CD8-positive, alpha-beta memory T cell (primary cell): Measurements from ENCODE around the gene CPXM2. TPM values are rescaled to one million over a fixed set of nuclear protein-coding genes. Genes with fewer than 3 reads are reported as not detected.

Experiments used
- CTCF ChIA-PET: fragments of 350-600 bp; sonication (Branson Sonifier 250); formaldehyde crosslinking; loops from one replicate; lab custom pipeline; 2021; ENCODE audit warnings: antibody characterized with exemption; lab: Charles Lee
- POLR2A ChIA-PET: fragments of 350-600 bp; sonication (Branson Sonifier 250); formaldehyde crosslinking; loops from one replicate; lab custom pipeline; 2021; ENCODE audit warnings: antibody characterized with exemption; lab: Charles Lee
- DNase-seq, 5 donors: peaks; one replicate each; pipeline versions ENCODE4 v3.0.0 to v3.0.0-alpha.2; 2020 to 2022; ENCODE audit warnings: mixed read lengths in 1 of 5
- H3K27ac ChIP-seq: one replicate; pipeline ENCODE4 v1.7.0; 2013; ENCODE audit warnings: low read depth, mild to moderate bottlenecking, low read length, moderate library complexity
- H3K27me3 ChIP-seq: 2 replicates; pipeline ENCODE4 v1.7.0; 2013; ENCODE audit warnings: low read length, mild to moderate bottlenecking; ENCODE audit not compliant: insufficient read depth, poor library complexity, severe bottlenecking
- H3K36me3 ChIP-seq: 2 replicates; pipeline ENCODE4 v1.7.0; 2013; ENCODE audit warnings: mild to moderate bottlenecking, low read length, moderate library complexity; ENCODE audit not compliant: insufficient read depth
- H3K4me1 ChIP-seq: 2 replicates; pipeline ENCODE4 v1.7.0; 2013; ENCODE audit warnings: mild to moderate bottlenecking, low read length, moderate library complexity; ENCODE audit not compliant: insufficient read depth
- H3K4me3 ChIP-seq: 2 replicates; pipeline ENCODE4 v1.7.0; 2013; ENCODE audit warnings: mild to moderate bottlenecking, low read length
- H3K9me3 ChIP-seq: 2 replicates; pipeline ENCODE4 v1.7.0; 2013; ENCODE audit warnings: mild to moderate bottlenecking, low read length
- H3K27ac Mint-ChIP-seq, 8 donors: one replicate each; pipeline ENCODE4 v1.8.0; 2020 to 2021; ENCODE audit warnings: mixed read lengths in 8 of 8, mild to moderate bottlenecking in 6 of 8, inconsistent platforms in 3 of 8, moderate library complexity in 3 of 8
- H3K27me3 Mint-ChIP-seq, 2 donors: one replicate each; pipeline ENCODE4 v1.8.0; 2020 to 2021; ENCODE audit warnings: mixed read lengths in 2 of 2, mild to moderate bottlenecking in 1 of 2, moderate library complexity in 1 of 2
- H3K36me3 Mint-ChIP-seq, 3 donors: one replicate each; pipeline ENCODE4 v1.8.0; 2020 to 2021; ENCODE audit warnings: mixed read lengths in 3 of 3, inconsistent platforms in 1 of 3, mild to moderate bottlenecking in 1 of 3
- H3K4me1 Mint-ChIP-seq, 3 donors: one replicate each; pipeline ENCODE4 v1.8.0; 2020 to 2021; ENCODE audit warnings: mixed read lengths in 3 of 3, inconsistent platforms in 1 of 3, mild to moderate bottlenecking in 1 of 3
- H3K4me3 Mint-ChIP-seq, 7 donors: one replicate each; pipeline ENCODE4 v1.8.0; 2020 to 2021; ENCODE audit warnings: mixed read lengths in 7 of 7, mild to moderate bottlenecking in 6 of 7, moderate library complexity in 4 of 7, inconsistent platforms in 2 of 7
- H3K9me3 Mint-ChIP-seq, 5 donors: one replicate each; pipeline ENCODE4 v1.8.0; 2020 to 2022; ENCODE audit warnings: mixed read lengths in 5 of 5, mild to moderate bottlenecking in 3 of 5, moderate library complexity in 2 of 5, inconsistent platforms in 1 of 5
- polyA plus RNA-seq: library from polyadenylated mRNA; unstranded; fragments of 300-500 nt; fragmentation: Illumina TruSeq; gene quantifications from one replicate; pipeline ENCODE4 v1.2.3, GENCODE V29; 2021
- total RNA-seq, 2 experiments: library from RNA; stranded (reverse); gene quantifications; one replicate each; pipeline ENCODE4 v1.2.3, GENCODE V29; 2021

Gene CPXM2
- total and polyA plus RNA-seq, 3 experiments from 2014 or later, result not detected

GRCh38 chr10:123808906-123809305 is 82.7 kb downstream of the CPXM2 start:
- no peak for DNase-seq
- peaks cover 19 to 23% of the 10 kb centered on the region in 2 donors for H3K27me3 Mint-ChIP-seq
- H3K4me1 ChIP-seq, result no peaks in the 10 kb centered on the region
- no peaks in the 10 kb centered on the region for H3K4me1 Mint-ChIP-seq
- no peaks in the 10 kb centered on the region for H3K9me3 ChIP-seq
- H3K4me3 Mint-ChIP-seq, result no peak overlapping the region
- H3K36me3 Mint-ChIP-seq, result no peaks in the 10 kb centered on the region
- ChIA-PET POLR2A (no interaction called here), CTCF (no interaction called here)
- no peaks in the 10 kb centered on the region for H3K36me3 ChIP-seq
- peaks cover 0 to 5% (median 0%) of the 10 kb centered on the region in 5 donors for H3K9me3 Mint-ChIP-seq
- H3K27me3 ChIP-seq, result no peaks in the 10 kb centered on the region
- H3K4me3 ChIP-seq, result no peak overlapping the region
- no peak overlapping the region for H3K27ac Mint-ChIP-seq
- no peak overlapping the region for H3K27ac ChIP-seq

DNA sequence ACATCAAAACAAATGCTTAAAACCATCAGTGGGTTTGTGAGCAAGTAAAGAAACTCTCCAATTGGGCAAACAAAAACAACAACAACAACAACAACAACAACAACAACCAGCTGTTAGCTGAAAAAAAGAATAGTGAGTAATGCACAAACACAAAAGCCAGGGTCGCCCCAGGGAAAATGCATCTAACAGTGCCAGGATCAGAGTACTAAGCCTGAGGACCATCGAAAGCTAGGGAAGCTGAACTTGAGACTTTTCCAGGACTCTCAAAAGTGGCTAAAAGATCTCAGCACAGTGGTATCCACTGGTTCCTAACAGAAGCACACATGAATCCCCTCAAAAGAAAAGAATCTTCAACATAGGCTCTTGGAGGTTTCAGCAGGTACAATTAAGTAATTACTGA is 83.3 kb downstream of the CPXM2 start:
- no peak overlapping the region for H3K27ac ChIP-seq
- Mint-ChIP-seq H3K36me3 (no peaks in the 10 kb centered on the region), H3K4me3 (no peak overlapping the region), H3K4me1 (no peaks in the 10 kb centered on the region), H3K27ac (no peak overlapping the region), H3K9me3 (peaks cover 0 to 5% (median 0%) of the 10 kb centered on the region in 5 donors), H3K27me3 (peaks cover 19 to 23% of the 10 kb centered on the region in 2 donors)
- H3K4me3 ChIP-seq, result no peak overlapping the region
- no peak for DNase-seq
- no peaks in the 10 kb centered on the region for H3K27me3 ChIP-seq
- H3K9me3 ChIP-seq, result no peaks in the 10 kb centered on the region
- ChIA-PET CTCF (no interaction called here), POLR2A (no interaction called here)
- H3K4me1 ChIP-seq, result no peaks in the 10 kb centered on the region
- no peaks in the 10 kb centered on the region for H3K36me3 ChIP-seq

DNA sequence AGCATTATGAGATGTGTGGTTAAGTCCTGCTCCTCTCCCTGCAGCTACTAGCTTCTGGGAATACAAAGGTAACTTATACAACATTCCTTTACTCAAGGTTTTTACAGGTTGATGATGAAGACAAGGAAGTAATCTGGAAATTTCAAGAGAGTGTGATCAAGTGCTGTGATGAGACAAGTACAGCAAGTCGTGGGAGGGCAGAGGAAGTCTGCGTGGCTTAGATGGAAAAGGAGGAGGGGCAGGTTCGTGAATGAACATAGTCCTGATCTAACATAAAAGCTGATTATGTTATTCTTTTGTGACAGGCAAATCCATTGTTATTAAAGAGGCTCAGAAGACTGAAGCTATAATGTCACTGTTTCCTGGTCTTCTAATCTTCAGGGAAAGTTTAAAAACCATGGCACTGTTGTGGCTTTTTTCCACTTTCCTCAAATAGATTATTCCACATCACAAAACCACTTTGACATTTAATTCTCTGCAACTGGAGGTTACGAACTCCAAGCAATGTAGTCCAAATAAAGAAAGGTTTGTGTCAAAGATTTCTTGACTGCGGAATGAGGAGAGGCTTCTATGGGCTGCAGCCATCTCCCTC is 84.1 kb downstream of the CPXM2 start:
- H3K27me3 ChIP-seq, result no peaks in the 10 kb centered on the region
- H3K27me3 Mint-ChIP-seq, result peaks cover 19 to 23% of the 10 kb centered on the region in 2 donors
- no peaks in the 10 kb centered on the region for H3K4me1 ChIP-seq
- H3K36me3 Mint-ChIP-seq, result no peaks in the 10 kb centered on the region
- H3K4me3 Mint-ChIP-seq, result no peak overlapping the region
- POLR2A ChIA-PET, result interaction anchor here (0.7 kb wide), 1 partner anchor 1622 kb away, joined by 3 read pairs; no protein-coding TSS in a partner anchor
- no peak overlapping the region for H3K27ac Mint-ChIP-seq
- no peaks in the 10 kb centered on the region for H3K36me3 ChIP-seq
- CTCF ChIA-PET, result no interaction called here
- H3K4me1 Mint-ChIP-seq, result no peaks in the 10 kb centered on the region
- no peaks in the 10 kb centered on the region for H3K9me3 ChIP-seq
- DNase-seq, result no peak
- peaks cover 0 to 5% (median 0%) of the 10 kb centered on the region in 5 donors for H3K9me3 Mint-ChIP-seq
- H3K27ac ChIP-seq, result no peak overlapping the region
- H3K4me3 ChIP-seq, result no peak overlapping the region

DNA sequence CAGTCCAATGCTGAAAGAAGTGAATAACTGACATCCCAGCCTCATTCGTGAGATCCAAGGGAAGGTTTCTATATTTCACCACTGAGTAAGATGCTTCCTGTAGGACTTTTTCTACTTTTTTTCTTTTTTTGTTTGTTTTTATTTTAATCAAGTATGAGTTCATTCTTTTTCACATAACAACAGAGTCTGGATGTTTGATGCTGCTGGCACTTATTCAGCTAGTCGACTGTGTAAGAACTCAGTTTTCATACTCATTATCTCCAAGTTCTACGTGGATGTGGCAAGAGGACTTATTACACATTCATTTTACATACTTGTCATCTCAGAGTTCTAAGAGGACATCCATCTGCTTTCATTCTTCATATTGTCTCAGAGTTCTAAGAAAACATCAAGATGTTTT is 86.9 kb downstream of the CPXM2 start:
- ChIA-PET POLR2A (no interaction called here), CTCF (no interaction called here)
- no peak overlapping the region for H3K4me3 Mint-ChIP-seq
- Histone ChIP-seq H3K9me3 (no peaks in the 10 kb centered on the region), H3K27me3 (no peaks in the 10 kb centered on the region), H3K4me3 (no peak overlapping the region), H3K36me3 (no peaks in the 10 kb centered on the region), H3K27ac (no peak overlapping the region), H3K4me1 (no peaks in the 10 kb centered on the region)
- H3K4me1 Mint-ChIP-seq, result peaks cover 0 to 4% (median 0%) of the 10 kb centered on the region in 3 donors
- H3K9me3 Mint-ChIP-seq, result peaks cover 0 to 6% (median 0%) of the 10 kb centered on the region in 5 donors
- H3K27me3 Mint-ChIP-seq, result peaks cover 21 to 23% of the 10 kb centered on the region in 2 donors
- DNase-seq, result no peak
- no peak overlapping the region for H3K27ac Mint-ChIP-seq
- H3K36me3 Mint-ChIP-seq, result peaks cover 0 to 5% (median 0%) of the 10 kb centered on the region in 3 donors

GRCh38 chr10:123800821-123801220 is 90.8 kb downstream of the CPXM2 start:
- no peak for DNase-seq
- Histone ChIP-seq H3K27me3 (no peaks in the 10 kb centered on the region), H3K36me3 (no peaks in the 10 kb centered on the region), H3K9me3 (no peaks in the 10 kb centered on the region), H3K4me1 (no peaks in the 10 kb centered on the region), H3K27ac (no peak overlapping the region), H3K4me3 (no peak overlapping the region)
- Mint-ChIP-seq H3K36me3 (peaks cover 0 to 5% (median 0%) of the 10 kb centered on the region in 3 donors), H3K27ac (no peak overlapping the region), H3K9me3 (peaks cover 0 to 4% (median 0%) of the 10 kb centered on the region in 5 donors), H3K4me1 (peaks cover 0 to 4% (median 0%) of the 10 kb centered on the region in 3 donors), H3K27me3 (peaks cover 6 to 9% of the 10 kb centered on the region in 2 donors), H3K4me3 (no peak overlapping the region)
- POLR2A ChIA-PET, result no interaction called here
- CTCF ChIA-PET, result no interaction called here

GRCh38 chr10:123800289-123800688 is 91.3 kb downstream of the CPXM2 start:
- Mint-ChIP-seq H3K27me3 (peaks cover 4 to 8% of the 10 kb centered on the region in 2 donors), H3K4me1 (peaks cover 0 to 4% (median 0%) of the 10 kb centered on the region in 3 donors)

DNA sequence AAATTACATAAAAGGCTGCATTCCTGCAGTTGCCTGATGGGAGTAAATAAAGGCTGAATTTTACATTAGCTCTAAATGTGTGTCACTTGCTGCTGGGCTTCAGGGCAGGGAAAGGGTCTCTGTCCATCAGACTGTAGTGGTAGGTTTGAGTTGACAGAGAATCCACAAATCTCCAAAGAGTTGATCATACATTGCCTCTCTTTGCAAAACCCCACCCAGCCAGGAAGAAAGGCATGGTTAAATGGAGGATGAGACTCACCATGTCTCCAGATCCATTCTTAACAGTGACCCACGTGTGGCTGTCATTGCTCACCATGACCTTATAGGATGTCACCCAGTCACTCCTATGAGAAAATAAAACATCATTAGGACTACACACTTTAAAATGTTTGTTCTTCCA is 92.8 kb downstream of the CPXM2 start:
- H3K9me3 ChIP-seq, result no peaks in the 10 kb centered on the region
- no peaks in the 10 kb centered on the region for H3K4me1 ChIP-seq
- H3K36me3 ChIP-seq, result no peaks in the 10 kb centered on the region
- Mint-ChIP-seq H3K27ac (no peak overlapping the region), H3K9me3 (peaks cover 0 to 2% (median 0%) of the 10 kb centered on the region in 5 donors), H3K4me1 (peaks cover 0 to 4% (median 0%) of the 10 kb centered on the region in 3 donors), H3K27me3 (peaks cover 0 to 2% of the 10 kb centered on the region in 2 donors), H3K4me3 (no peak overlapping the region), H3K36me3 (peaks cover 0 to 5% (median 0%) of the 10 kb centered on the region in 3 donors)
- DNase-seq, result no peak
- H3K27ac ChIP-seq, result no peak overlapping the region
- CTCF ChIA-PET, result no interaction called here
- H3K27me3 ChIP-seq, result no peaks in the 10 kb centered on the region
- no peak overlapping the region for H3K4me3 ChIP-seq
- POLR2A ChIA-PET, result no interaction called here

More at GRCh38 chr10:123800289-123800688, 91.3 kb downstream of the CPXM2 start:
- Mint-ChIP-seq H3K9me3 (peaks cover 0 to 3% (median 0%) of the 10 kb centered on the region in 5 donors), H3K27ac (no peak overlapping the region), H3K36me3 (peaks cover 0 to 5% (median 0%) of the 10 kb centered on the region in 3 donors), H3K4me3 (no peak overlapping the region)
- ChIA-PET POLR2A (no interaction called here), CTCF (no interaction called here)
- Histone ChIP-seq H3K36me3 (no peaks in the 10 kb centered on the region), H3K4me3 (no peak overlapping the region), H3K27me3 (no peaks in the 10 kb centered on the region), H3K9me3 (no peaks in the 10 kb centered on the region), H3K4me1 (no peaks in the 10 kb centered on the region), H3K27ac (no peak overlapping the region)
- no peak for DNase-seq

GRCh38 chr10:123797813-123798212 is 93.8 kb downstream of the CPXM2 start:
- no peak for DNase-seq
- CTCF ChIA-PET, result no interaction called here

More at GRCh38 chr10:123797813-123798212, 93.8 kb downstream of the CPXM2 start:
- POLR2A ChIA-PET, result no interaction called here
- H3K27me3 ChIP-seq, result no peaks in the 10 kb centered on the region
- Mint-ChIP-seq H3K4me1 (peaks cover 0 to 4% (median 0%) of the 10 kb centered on the region in 3 donors), H3K27ac (no peak overlapping the region), H3K27me3 (peaks cover 0 to 2% of the 10 kb centered on the region in 2 donors), H3K36me3 (peaks cover 0 to 5% (median 0%) of the 10 kb centered on the region in 3 donors), H3K4me3 (no peak overlapping the region), H3K9me3 (peaks cover 0 to 2% (median 0%) of the 10 kb centered on the region in 5 donors)
- no peaks in the 10 kb centered on the region for H3K4me1 ChIP-seq
- no peaks in the 10 kb centered on the region for H3K36me3 ChIP-seq
- H3K27ac ChIP-seq, result no peak overlapping the region
- H3K4me3 ChIP-seq, result no peak overlapping the region
- no peaks in the 10 kb centered on the region for H3K9me3 ChIP-seq
